ENCODE data around the gene ATP10B.

DNA sequence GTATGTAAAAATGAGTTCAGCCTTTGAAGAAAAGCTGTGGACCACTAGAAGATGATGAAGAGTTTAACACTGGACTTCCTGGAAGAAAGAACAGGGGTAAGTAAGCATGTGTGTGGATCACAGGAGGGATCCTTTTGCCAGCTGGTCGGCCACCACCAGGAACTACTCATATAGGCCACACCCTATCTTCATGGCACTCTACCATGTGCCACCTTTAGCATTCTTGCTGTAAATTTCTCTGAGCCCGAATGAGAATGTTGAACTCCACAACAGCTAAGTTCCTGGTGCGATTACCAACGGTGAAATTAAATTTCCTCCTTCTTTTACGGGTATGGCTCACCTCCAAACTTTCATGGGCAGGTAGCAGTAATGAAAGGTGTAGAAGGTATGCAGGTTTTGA lies 102.3 kb downstream of the ATP10B start:
- TF ChIP-seq EZH2 (IDR thresholded peaks at IDR 0.05; ENCODE audit: insufficient read depth, poor library complexity, severe bottlenecking) (no peak), EZH2phosphoT487 (IDR thresholded peaks at IDR 0.05; ENCODE audit: insufficient read depth, low read depth) (no peak)

Data from GM23248 (cell line).